Measurements from ENCODE around the gene MAB21L4.

MAB21L4 gene

DNA sequence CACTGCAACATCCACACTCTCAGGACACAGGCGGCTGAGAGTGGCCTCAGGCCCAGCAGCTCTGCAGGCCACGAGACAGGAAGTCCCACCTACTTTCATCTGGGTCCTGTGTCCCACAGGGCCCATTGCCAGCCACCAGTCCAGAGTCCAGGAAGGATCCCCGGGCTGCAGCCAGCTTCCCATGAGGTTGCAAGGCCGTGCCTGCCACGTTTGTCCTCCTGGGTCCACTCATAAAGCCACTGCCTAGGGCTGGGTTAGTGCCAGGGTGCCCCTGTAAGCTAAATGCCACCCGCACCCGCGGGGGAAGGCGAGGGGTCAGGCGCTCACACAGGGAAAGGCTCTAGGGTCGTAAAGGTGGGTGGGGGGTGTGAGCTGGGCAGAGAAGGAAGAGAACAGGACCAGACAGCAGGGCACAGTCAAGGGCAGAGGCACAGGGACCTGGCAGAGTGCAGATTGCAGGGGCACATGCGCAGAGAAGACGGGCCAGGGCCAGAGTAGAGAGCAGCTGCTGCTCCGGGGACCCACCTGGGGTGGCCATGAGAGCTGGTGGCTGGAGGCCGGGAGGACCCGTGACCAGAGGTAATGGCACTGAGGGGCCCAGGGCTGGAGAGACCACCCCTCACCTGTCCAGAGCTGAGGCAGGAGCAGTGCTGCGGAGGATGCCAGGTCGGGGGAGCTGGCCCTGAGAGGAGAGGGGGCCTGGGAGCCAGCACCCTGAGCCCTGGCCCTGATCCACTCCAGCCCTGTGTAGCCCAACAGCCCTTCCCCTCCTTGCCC lies 19.3 kb downstream of the MAB21L4 start:
- no peak overlapping the region for H3K4me3 ChIP-seq (ENCODE audit: low read depth, low read length)
- TF ChIP-seq, protein P1, sequence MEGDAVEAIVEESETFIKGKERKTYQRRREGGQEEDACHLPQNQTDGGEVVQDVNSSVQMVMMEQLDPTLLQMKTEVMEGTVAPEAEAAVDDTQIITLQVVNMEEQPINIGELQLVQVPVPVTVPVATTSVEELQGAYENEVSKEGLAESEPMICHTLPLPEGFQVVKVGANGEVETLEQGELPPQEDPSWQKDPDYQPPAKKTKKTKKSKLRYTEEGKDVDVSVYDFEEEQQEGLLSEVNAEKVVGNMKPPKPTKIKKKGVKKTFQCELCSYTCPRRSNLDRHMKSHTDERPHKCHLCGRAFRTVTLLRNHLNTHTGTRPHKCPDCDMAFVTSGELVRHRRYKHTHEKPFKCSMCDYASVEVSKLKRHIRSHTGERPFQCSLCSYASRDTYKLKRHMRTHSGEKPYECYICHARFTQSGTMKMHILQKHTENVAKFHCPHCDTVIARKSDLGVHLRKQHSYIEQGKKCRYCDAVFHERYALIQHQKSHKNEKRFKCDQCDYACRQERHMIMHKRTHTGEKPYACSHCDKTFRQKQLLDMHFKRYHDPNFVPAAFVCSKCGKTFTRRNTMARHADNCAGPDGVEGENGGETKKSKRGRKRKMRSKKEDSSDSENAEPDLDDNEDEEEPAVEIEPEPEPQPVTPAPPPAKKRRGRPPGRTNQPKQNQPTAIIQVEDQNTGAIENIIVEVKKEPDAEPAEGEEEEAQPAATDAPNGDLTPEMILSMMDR (IDR thresholded peaks at IDR 0.05; ENCODE audit: low read depth, low read length) = no peak

DNA sequence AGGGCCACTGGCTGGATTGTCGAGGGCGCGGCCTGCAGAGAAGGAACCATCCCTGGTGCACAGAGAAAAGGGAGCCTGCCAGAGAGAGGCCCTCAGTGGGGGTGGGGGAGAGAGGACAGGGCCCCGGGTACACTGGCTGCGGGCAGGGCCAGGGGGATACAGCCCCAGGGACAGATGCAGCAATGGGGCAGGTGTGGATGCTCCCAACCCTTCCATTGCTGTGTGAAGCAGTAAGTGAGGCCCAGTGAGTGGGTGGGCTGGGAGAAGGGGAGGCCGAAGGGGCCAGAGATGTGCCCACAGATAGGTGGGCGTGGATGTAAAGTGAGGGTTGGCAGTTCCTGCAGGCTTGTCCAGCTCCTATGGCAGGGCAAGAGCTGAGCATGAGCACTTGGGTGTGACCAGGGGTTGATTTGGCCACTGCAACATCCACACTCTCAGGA lies 19.9 kb downstream of the MAB21L4 start:
- TF ChIP-seq, protein P1 (IDR thresholded peaks at IDR 0.05; ENCODE audit: low read depth, low read length) = no peak

DNA sequence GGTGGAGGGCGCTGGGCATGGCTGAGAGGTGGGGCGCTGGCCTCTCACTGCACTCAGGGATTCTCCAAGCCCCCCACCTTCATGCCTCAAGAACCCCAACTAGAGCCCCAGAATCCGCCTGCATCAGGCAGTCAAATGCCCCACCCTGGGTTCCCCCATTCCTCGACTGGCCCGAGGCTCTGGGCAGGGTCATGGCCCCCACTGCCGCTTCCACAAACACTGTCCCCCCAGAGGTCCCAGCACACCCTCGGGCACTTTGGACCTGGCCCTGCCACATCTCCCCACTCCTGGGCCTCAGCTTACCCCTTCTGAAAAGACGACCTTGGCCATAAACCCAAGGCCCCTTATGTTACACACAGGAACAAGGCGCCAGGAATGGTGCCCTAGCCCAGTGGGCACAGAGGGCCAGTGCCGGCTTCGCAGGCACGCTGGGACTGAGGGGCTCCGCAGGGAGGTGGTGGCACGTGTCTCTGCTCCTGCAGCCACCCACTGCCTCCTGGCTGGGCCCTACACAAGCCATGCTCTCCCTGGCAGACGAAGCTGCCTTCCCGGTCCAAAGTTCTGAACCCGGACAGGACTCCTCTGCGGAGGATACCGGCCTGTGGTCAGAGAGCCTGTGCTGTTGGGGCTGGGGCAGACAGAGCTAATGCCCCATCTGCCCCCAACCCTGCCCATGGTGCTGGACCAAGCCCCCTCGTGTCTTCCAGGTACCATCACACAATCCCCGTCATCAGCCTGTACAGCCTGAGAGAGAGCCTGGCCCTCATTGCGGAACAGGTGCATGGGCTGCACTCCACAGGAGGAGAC lies 20.5 kb downstream of the MAB21L4 start:
- TF ChIP-seq, protein P1 (IDR thresholded peaks at IDR 0.05; ENCODE audit: low read depth, low read length) = no peak
- no peak overlapping the region for H3K4me3 ChIP-seq (ENCODE audit: low read depth, low read length)

More for the DNA sequence above, 19.9 kb downstream of the MAB21L4 start:
- no peak overlapping the region for H3K4me3 ChIP-seq (ENCODE audit: low read depth, low read length)

DNA sequence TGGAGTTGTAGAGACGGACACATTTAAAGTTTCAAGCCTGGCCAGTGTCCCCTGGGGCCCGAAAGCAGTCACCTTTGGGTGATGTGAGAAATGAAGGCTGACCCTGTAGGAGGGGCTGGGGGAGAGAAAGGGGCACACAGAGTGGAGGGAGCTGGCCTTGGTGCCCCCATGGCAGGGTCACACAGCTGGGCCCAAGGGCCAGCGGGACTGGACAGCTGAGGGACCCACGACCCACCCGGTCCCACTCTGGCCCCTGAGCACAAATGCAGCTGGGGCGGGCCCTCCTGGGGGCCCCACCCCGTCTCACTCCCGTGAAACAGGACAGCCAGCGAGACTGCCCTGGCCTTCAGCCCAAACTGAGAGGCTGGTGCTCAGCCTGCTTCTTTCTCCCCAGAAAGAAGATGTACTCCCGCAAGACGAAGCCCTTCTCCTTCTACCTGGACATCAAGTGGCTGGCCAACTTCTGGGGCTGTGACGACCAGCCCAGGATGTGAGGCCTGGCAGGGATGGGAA lies 21.2 kb downstream of the MAB21L4 start:
- no peak overlapping the region for H3K4me3 ChIP-seq (ENCODE audit: low read depth, low read length)
- TF ChIP-seq, protein P1 (IDR thresholded peaks at IDR 0.05; ENCODE audit: low read depth, low read length) = no peak

DNA sequence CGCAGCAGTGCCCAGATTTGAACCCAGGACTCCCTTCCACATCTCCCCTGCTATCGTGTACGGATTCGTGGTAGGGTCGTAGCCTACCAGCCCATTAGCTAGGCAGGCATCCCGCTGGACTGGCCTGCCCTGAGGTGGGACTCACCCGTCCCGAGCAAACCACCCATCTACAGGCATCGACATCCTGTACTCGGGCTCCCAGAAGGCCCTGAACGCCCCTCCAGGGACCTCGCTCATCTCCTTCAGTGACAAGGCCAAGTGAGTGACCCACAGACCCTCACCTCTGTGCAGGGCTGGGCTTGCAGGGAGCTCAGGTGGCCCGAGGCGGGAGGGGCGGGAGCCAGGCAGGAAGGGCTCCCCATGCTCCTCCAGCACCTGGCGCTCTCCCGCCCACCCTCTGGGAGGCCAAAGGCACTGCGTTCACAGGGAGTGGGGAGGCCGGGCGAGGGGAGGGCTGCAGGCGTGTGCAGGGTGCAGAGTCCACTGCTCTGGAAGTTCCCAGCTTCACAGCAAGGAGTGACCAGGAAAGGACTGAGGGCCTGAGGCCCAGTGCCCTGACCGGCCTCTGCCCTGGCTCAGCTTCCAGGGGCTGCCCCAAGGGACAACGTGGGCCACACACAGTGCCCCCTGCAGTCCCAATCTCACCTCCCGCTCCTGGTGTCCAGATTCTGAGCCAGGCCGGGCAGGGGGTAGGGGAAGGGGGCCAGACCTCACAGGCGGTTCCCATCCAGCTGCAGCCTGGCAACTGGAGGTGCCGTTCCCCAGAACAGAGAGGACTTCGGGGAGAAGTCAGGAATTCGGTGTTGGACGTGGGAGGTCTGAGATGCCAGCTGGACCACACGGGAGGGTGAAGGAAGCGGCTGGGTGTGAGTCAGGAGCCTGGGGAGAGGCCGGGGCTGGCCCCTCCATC lies 21.9 kb downstream of the MAB21L4 start:
- H3K4me3 ChIP-seq (ENCODE audit: low read depth, low read length) = no peak overlapping the region
- TF ChIP-seq, protein P1 (IDR thresholded peaks at IDR 0.05; ENCODE audit: low read depth, low read length) = no peak

DNA sequence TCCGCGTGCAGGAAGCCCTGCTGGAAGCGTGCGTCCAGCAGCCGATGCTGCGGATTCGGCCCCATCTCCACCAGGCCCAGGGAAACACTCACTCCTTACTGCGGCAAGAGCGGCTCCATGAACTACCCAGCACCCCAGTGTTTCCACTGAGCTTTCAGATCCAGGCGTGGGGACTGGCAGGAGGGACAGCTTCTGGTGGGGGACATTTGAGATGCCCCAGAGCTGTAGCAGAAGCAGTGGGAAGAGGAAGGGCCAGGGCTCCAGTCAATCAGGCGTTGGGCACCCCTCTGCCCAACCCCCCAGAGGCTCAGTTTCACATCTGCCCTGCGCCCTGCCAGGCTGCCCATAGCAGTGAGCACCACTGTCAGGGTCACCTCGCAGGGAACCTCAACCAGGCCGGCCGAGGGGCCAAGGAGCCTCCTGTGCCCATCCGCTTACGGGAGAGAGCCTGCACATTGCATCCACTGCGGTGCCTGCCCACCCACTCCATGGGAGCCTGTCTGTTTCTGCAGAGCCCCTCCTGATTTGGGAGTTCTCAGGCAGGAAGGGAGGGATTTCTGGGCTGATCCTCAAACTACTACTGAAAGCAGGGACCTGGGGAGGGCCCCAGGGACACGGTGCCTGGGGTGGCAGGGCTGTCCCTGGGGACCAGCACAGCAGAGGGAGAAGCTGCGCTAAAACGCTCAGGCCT lies 22.7 kb downstream of the MAB21L4 start:
- TF ChIP-seq, protein P1 (IDR thresholded peaks at IDR 0.05; ENCODE audit: low read depth, low read length) = no peak
- H3K4me3 ChIP-seq (ENCODE audit: low read depth, low read length) = no peak overlapping the region

Measured in WI38 (cell line).